Measurements from ENCODE around the gene ISL2. TPM values are rescaled to one million over a fixed set of nuclear protein-coding genes. Genes with fewer than 3 reads are reported as not detected.

ISL2 gene
- total RNA-seq, 1 donor from 2014 or later: 0.26 TPM

- H3K36me3 ChIP-seq (ENCODE audit: control insufficient read depth, insufficient read depth, low read length): no peaks in the 10 kb centered on the region
- no peak for FAIRE-seq
- DNase-seq (ENCODE audit: low read depth): no peak
- peak overlapping the region; percentile 28 for H3K4me3 ChIP-seq (ENCODE audit: low read depth, low read length)
- peaks cover 44% of the 10 kb centered on the region for H3K27me3 ChIP-seq (ENCODE audit: control insufficient read depth, insufficient read depth, low read length)
- TF ChIP-seq CTCF (IDR thresholded peaks at IDR 0.05; ENCODE audit: insufficient read depth, low read length, severe bottlenecking): no peak
These were observed 993 bp upstream of the ISL2 start for GRCh38 chr15:76335307-76336253.

- Histone ChIP-seq H3K4me3 (ENCODE audit: low read depth, low read length) (no peak overlapping the region), H3K36me3 (ENCODE audit: control insufficient read depth, insufficient read depth, low read length) (no peaks in the 10 kb centered on the region), H3K27me3 (ENCODE audit: control insufficient read depth, insufficient read depth, low read length) (peaks cover 57% of the 10 kb centered on the region)
- FAIRE-seq (no peak), DNase-seq (ENCODE audit: low read depth) (no peak)
- TF ChIP-seq CTCF (IDR thresholded peaks at IDR 0.05; ENCODE audit: insufficient read depth, low read length, severe bottlenecking): no peak
These were observed 604 bp downstream of the ISL2 start for GRCh38 chr15:76337059-76337695.

GRCh38 chr15:76337696-76338485 is 1.3 kb downstream of the ISL2 start:
- no peak for TF ChIP-seq CTCF (IDR thresholded peaks at IDR 0.05; ENCODE audit: insufficient read depth, low read length, severe bottlenecking)
- no peak for FAIRE-seq
- H3K36me3 ChIP-seq (ENCODE audit: control insufficient read depth, insufficient read depth, low read length): no peaks in the 10 kb centered on the region
- peaks cover 59% of the 10 kb centered on the region for H3K27me3 ChIP-seq (ENCODE audit: control insufficient read depth, insufficient read depth, low read length)
- no peak for DNase-seq (ENCODE audit: low read depth)
- no peak overlapping the region for H3K4me3 ChIP-seq (ENCODE audit: low read depth, low read length)

- peaks cover 65% of the 10 kb centered on the region for H3K27me3 ChIP-seq (ENCODE audit: control insufficient read depth, insufficient read depth, low read length)
- no peak overlapping the region for H3K4me3 ChIP-seq (ENCODE audit: low read depth, low read length)
- DNase-seq (ENCODE audit: low read depth) (no peak), FAIRE-seq (no peak)
- no peaks in the 10 kb centered on the region for H3K36me3 ChIP-seq (ENCODE audit: control insufficient read depth, insufficient read depth, low read length)
- no peak for TF ChIP-seq CTCF (IDR thresholded peaks at IDR 0.05; ENCODE audit: insufficient read depth, low read length, severe bottlenecking)
These were observed 2.1 kb downstream of the ISL2 start for GRCh38 chr15:76338486-76339304.
